Renal cortex interstitium (tissue), 11 donors: Measurements from ENCODE around the gene LRRC71. TPM values are rescaled to one million over a fixed set of nuclear protein-coding genes. Genes with fewer than 3 reads are reported as not detected.

Experiments used
- DNase-seq, 11 donors: peaks; one replicate each; pipeline ENCODE4 v3.0.0-alpha.2; 2013; ENCODE audit warnings: low read depth in 9 of 11, low spot score in 4 of 11; ENCODE audit errors: extremely low read depth in 1 of 11
- polyA plus RNA-seq, 3 donors: library from polyadenylated mRNA; unstranded; fragments of 120-200 nt; gene quantifications; one replicate each; pipeline ENCODE4 v1.2.1, GENCODE V29; 2013; ENCODE audit not compliant: insufficient read length in 3 of 3

The LRRC71 gene
- polyA plus RNA-seq, 3 donors: 0.45 to 0.83 (median 0.63) TPM

- peak in 1 of 11 donors; percentile 5 for DNase-seq
Observed at GRCh38 chr1:156959414-156959813, 39.0 kb downstream of the LRRC71 start.

- no peak for DNase-seq
Observed at GRCh38 chr1:156959925-156960324, 39.5 kb downstream of the LRRC71 start.

- DNase-seq: no peak
Observed at GRCh38 chr1:156961709-156962108, 41.3 kb downstream of the LRRC71 start.

- no peak for DNase-seq
Observed at GRCh38 chr1:156963621-156964020, 43.2 kb downstream of the LRRC71 start.

- no peak for DNase-seq
Observed at GRCh38 chr1:156964441-156964840, 44.0 kb downstream of the LRRC71 start.

GRCh38 chr1:156969496-156969895 lies 49.1 kb downstream of the LRRC71 start:
- DNase-seq: no peak

GRCh38 chr1:156970017-156970416 lies 49.6 kb downstream of the LRRC71 start:
- DNase-seq: no peak

GRCh38 chr1:156973417-156973816 lies 53.0 kb downstream of the LRRC71 start:
- DNase-seq: no peak

- DNase-seq: no peak
Observed at GRCh38 chr1:156975084-156975483, 54.7 kb downstream of the LRRC71 start.

- DNase-seq: no peak
Observed at GRCh38 chr1:156980551-156980950, 60.1 kb downstream of the LRRC71 start.

Other genes starting within 250 kb of the LRRC71 start
- 100 to 1,000 TPM; 123 to 175 (median 150) TPM for gene NES, start 243.2 kb upstream of the LRRC71 start, polyA plus RNA-seq
- 100 to 1,000 TPM in 1 of 3 donors, 10 to 100 TPM in 2; 91.7 to 120 (median 92.3) TPM for gene CRABP2, start 215.0 kb upstream of the LRRC71 start, polyA plus RNA-seq
- gene METTL25B, start 192.2 kb upstream of the LRRC71 start, polyA plus RNA-seq: 10 to 100 TPM; 34.4 to 47.3 (median 35.6) TPM
- 10 to 100 TPM; 40.0 to 43.6 (median 41.3) TPM for gene ISG20L2, start 191.9 kb upstream of the LRRC71 start, polyA plus RNA-seq
- 10 to 100 TPM; 63.0 to 69.1 (median 64.1) TPM for gene MRPL24, start 179.5 kb upstream of the LRRC71 start, polyA plus RNA-seq
- gene HDGF, start 169.0 kb upstream of the LRRC71 start, polyA plus RNA-seq: 100 to 1,000 TPM; 262 to 301 (median 270) TPM
- gene PRCC, start 153.1 kb upstream of the LRRC71 start, polyA plus RNA-seq: 100 to 1,000 TPM; 105 to 112 (median 111) TPM
- gene SH2D2A, start 103.8 kb upstream of the LRRC71 start, polyA plus RNA-seq: 1 to 10 TPM in 1 of 3 donors, under 1 TPM in 2; 0.47 to 1.5 (median 0.62) TPM
- gene INSRR, start 61.5 kb upstream of the LRRC71 start, polyA plus RNA-seq: 1 to 10 TPM; 1.1 to 2.6 (median 1.6) TPM
- gene NTRK1, start 59.8 kb upstream of the LRRC71 start, polyA plus RNA-seq: 1 to 10 TPM in 2 of 3 donors, under 1 TPM in 1; 0.92 to 1.6 (median 1.5) TPM
- gene PEAR1, start 26.9 kb upstream of the LRRC71 start, polyA plus RNA-seq: 10 to 100 TPM; 18.1 to 24.0 (median 22.5) TPM
- 10 to 100 TPM; 30.4 to 39.2 (median 36.7) TPM for gene ARHGEF11, start 125.1 kb downstream of the LRRC71 start, polyA plus RNA-seq
- not detected for gene ETV3L, start 179.2 kb downstream of the LRRC71 start, polyA plus RNA-seq
- gene ETV3, start 217.8 kb downstream of the LRRC71 start, polyA plus RNA-seq: 10 to 100 TPM; 25.1 to 28.2 (median 25.4) TPM